HepG2 (cell line): ENCODE data around the gene LMAN1L. TPM values are rescaled to one million over a fixed set of nuclear protein-coding genes. Genes with fewer than 3 reads are reported as not detected.

Source experiments
- ATAC-seq: fragments of 200-7000 bp; cut with Tn5 transposase; 3 replicates; pipeline ENCODE4 v1.9.1; 2020; ENCODE audit warnings: mild to moderate bottlenecking, moderate library complexity
- BruUV-seq: library from RNA; stranded (reverse); fragments of 400-500 nt; replicated peaks from 2 replicates; lab custom pipeline; 2021; lab: Mats Ljungman, UMichigan
- CTCF ChIA-PET: fragments of 300-600 bp; formaldehyde crosslinking; extraction: SDS; loops from one replicate; lab custom pipeline; 2021; ENCODE audit warnings: low total read pairs, inconsistent platforms, low intra/inter-chr PET ratio; lab: Yijun Ruan, JAX
- POLR2A ChIA-PET: fragments of 350-600 bp; sonication (Branson Sonifier 250); formaldehyde crosslinking; loops from one replicate; lab custom pipeline; 2020; ENCODE audit warnings: antibody characterized with exemption, inconsistent platforms; lab: Yijun Ruan, JAX
- DNase-seq: peaks from one replicate; pipeline ENCODE4 v3.0.0-alpha.2; 2015; ENCODE audit warnings: low spot score
- FAIRE-seq: peaks from 3 replicates; lab custom pipeline; 2011; peaks lifted over from hg19 to GRCh38; lab: Jason Lieb, UNC
- H2AFZ ChIP-seq: one replicate; pipeline ENCODE4 v1.6.1; 2011; ENCODE audit warnings: low read length, inconsistent platforms
- H3K27ac ChIP-seq: fragments of 300-600 bp; 3 replicates; pipeline ENCODE4 v1.8.0; 2011; ENCODE audit warnings: mixed run types, mild to moderate bottlenecking, mixed read lengths, low read length, inconsistent platforms; ENCODE audit not compliant: insufficient read depth; ENCODE audit errors: extremely low read length
- H3K27me3 ChIP-seq, 2 experiments: fragments of 200-600 bp in 1 of 2; 2 replicates in 1 of 2; 3 replicates in 1 of 2; pipeline versions ENCODE4 v1.6.0 to v1.8.0; 2011; ENCODE audit warnings: low read length in 2 of 2, mild to moderate bottlenecking in 2 of 2, moderate library complexity in 2 of 2, inconsistent platforms in 1 of 2; ENCODE audit not compliant: insufficient read depth in 2 of 2, control insufficient read depth in 1 of 2
- H3K36me3 ChIP-seq, 2 experiments: fragments of 200-600 bp in 1 of 2; replicated peaks in 1 of 2; 2 replicates in 1 of 2; 3 replicates in 1 of 2; pipeline versions ENCODE4 v1.5.1 to v1.8.0; 2011; ENCODE audit warnings: low read length in 2 of 2, inconsistent platforms in 1 of 2; ENCODE audit not compliant: insufficient read depth in 2 of 2, control insufficient read depth in 1 of 2
- H3K4me1 ChIP-seq: 2 replicates; pipeline ENCODE4 v1.5.1; 2012; ENCODE audit warnings: low read length, inconsistent platforms; ENCODE audit not compliant: insufficient read depth
- H3K4me2 ChIP-seq: 2 replicates; pipeline ENCODE4 v1.6.0; 2011; ENCODE audit warnings: low read depth, low read length, inconsistent platforms
- H3K4me3 ChIP-seq, 3 experiments: fragments of 200-600 bp in 1 of 3; sonication (generic), shearing (Covaris generic) in 1 of 3; replicated peaks in 1 of 3; 2 replicates each; pipeline ENCODE4 v1.5.1; 2011 to 2016; ENCODE audit warnings: low read length in 3 of 3, inconsistent platforms in 2 of 3, low read depth in 2 of 3, mild to moderate bottlenecking in 2 of 3, control low read depth in 1 of 3, mixed read lengths in 1 of 3; ENCODE audit not compliant: insufficient read depth in 1 of 3
- H3K79me2 ChIP-seq: one replicate; pipeline ENCODE4 v1.6.1; 2011; ENCODE audit warnings: low read length, inconsistent platforms; ENCODE audit not compliant: insufficient read depth
- H3K9ac ChIP-seq: 2 replicates; pipeline ENCODE4 v1.6.0; 2011; ENCODE audit warnings: mild to moderate bottlenecking, low read depth, low read length, inconsistent platforms; ENCODE audit not compliant: insufficient read depth
- H3K9me3 ChIP-seq: 2 replicates; pipeline ENCODE4 v1.5.1; 2012; ENCODE audit warnings: mild to moderate bottlenecking, low read length
- H4K20me1 ChIP-seq: 2 replicates; pipeline ENCODE4 v1.6.0; 2011; ENCODE audit warnings: inconsistent platforms, mild to moderate bottlenecking, low read length, moderate library complexity; ENCODE audit not compliant: insufficient read depth
- GATAD2A ChIP-seq: IDR thresholded peaks from 2 replicates; pipeline ENCODE4 v1.6.1; 2016
- GZF1 ChIP-seq: sonication (generic); formaldehyde crosslinking; IDR thresholded peaks from 2 replicates; pipeline ENCODE4 v1.5.1; 2020; ENCODE audit warnings: mild to moderate bottlenecking, missing genetic modification reagents
- RCOR2 ChIP-seq: IDR thresholded peaks from 2 replicates; pipeline ENCODE4 v1.6.1; 2016; ENCODE audit warnings: missing biosample characterization, missing genetic modification reagents
- SETDB1 ChIP-seq: sonication (generic); formaldehyde crosslinking; IDR thresholded peaks from 2 replicates; pipeline ENCODE4 v1.5.1; 2020; ENCODE audit warnings: missing genetic modification reagents, mild to moderate bottlenecking, borderline replicate concordance
- ZFP36L1 ChIP-seq: sonication (generic); formaldehyde crosslinking; IDR thresholded peaks from 2 replicates; pipeline ENCODE4 v1.8.0; 2022; ENCODE audit warnings: mild to moderate bottlenecking, missing genetic modification reagents, moderate library complexity
- ZNF552 ChIP-seq: sonication (generic); formaldehyde crosslinking; IDR thresholded peaks from 2 replicates; pipeline ENCODE4 v1.9.0; 2022; ENCODE audit warnings: missing genetic modification reagents, mild to moderate bottlenecking, borderline replicate concordance
- ZSCAN22 ChIP-seq: sonication (generic); formaldehyde crosslinking; IDR thresholded peaks from 2 replicates; pipeline ENCODE4 v1.4.0; 2020; ENCODE audit warnings: mild to moderate bottlenecking, missing genetic modification reagents
- WGBS: methylation state at CpG from one replicate; pipeline ENCODE4 v1.1.6; 2017; ENCODE audit warnings: low lambda C conversion rate; 5-methylcytosine and 5-hydroxymethylcytosine counted together
- in situ Hi-C: cut with HindIII; loops from 2 replicates; pipeline ENCODE4 v1.10.0; 2017; ENCODE audit warnings: low pct_unique_long_range_greater_than_20kb; ENCODE audit not compliant: extremely low pct_ligation_motif_present
- intact Hi-C: fragments of 100-400 bp; cut with micrococcal nuclease; formaldehyde crosslinking; loops from one replicate; pipeline ENCODE4 v1.10.0; 2022; ENCODE audit not compliant: unreplicated experiment
- polyA plus RNA-seq, 8 experiments: library from polyadenylated mRNA; depleted of rRNA in 3 of 8; stranded (reverse) in 7 of 8; unstranded in 1 of 8; fragments of >200 nt; fragmentation: Illumina TruSeq in 4 of 8; extraction: Trizol in 4 of 8; gene quantifications; 2 replicates each; pipeline versions ENCODE4 v1.2.1 to v1.2.3, GENCODE V29; 2011 to 2016; ENCODE audit warnings: low read depth in 4 of 8, missing spikeins in 1 of 8, mixed read lengths in 1 of 8; ENCODE audit not compliant: insufficient read depth in 1 of 8
- total RNA-seq, 5 experiments: library from RNA; depleted of rRNA; stranded (reverse); fragments of >200 nt; fragmentation: Illumina TruSeq; extraction: Trizol; gene quantifications; 2 replicates each; pipeline ENCODE4 v1.2.3, GENCODE V29; 2016; ENCODE audit warnings: low read depth in 1 of 5
- TF ChIP-seq, protein P1 (sequence below): sonication (generic); formaldehyde crosslinking; IDR thresholded peaks from 2 replicates; pipeline ENCODE4 v1.4.0; 2020; ENCODE audit warnings: missing genetic modification reagents

Gene LMAN1L
- total and polyA plus RNA-seq, 2 of the 13 experiments (the other 11 are each of a cell fraction or from before 2014, with no cell fraction given), result not detected

DNA sequence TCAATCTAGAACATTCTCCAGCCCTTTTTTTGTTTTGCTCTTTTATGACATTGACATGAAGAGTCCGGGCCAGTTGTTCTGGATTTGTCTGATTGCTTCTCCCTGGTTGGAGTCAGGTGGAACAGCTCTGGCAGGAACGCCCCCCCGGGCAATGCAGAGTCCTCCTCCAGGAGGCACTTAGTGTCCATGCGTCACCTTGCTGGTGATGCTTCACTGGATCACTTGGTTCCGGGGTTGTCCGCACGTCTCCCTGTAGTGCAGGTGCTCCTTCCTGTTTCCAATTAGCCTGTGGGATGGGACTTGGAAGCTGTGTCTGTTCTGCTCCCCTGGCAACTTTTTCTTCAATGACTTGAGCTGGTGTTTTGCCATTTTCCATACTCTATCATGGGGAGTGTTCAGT, 21.0 kb upstream of the LMAN1L start:
- in situ Hi-C loops, result no loop called here
- Histone ChIP-seq H4K20me1 (peaks cover 27% of the 10 kb centered on the region; the same call in 1 of the 2 replicates), H3K9ac (no peak overlapping the region), H3K4me3 (no peak overlapping the region), H3K27ac (no peak overlapping the region), H3K79me2 (peaks cover 30% of the 10 kb centered on the region), H3K27me3 (no peaks in the 10 kb centered on the region), H3K4me1 (peaks cover 22% of the 10 kb centered on the region), H3K36me3 (peaks cover 10 to 16% of the 10 kb centered on the region in 2 experiments; a peak in 3 of 5 replicates), H3K9me3 (no peaks in the 10 kb centered on the region), H2AFZ (no peak overlapping the region), H3K4me2 (no peak overlapping the region)
- no TSS peak for BruUV-seq
- POLR2A ChIA-PET, result interaction anchor here (3.7 kb wide), 1 partner anchor 8 kb away, joined by 13 read pairs; no protein-coding TSS in a partner anchor
- ATAC-seq (no peak), DNase-seq (no peak), FAIRE-seq (no peak)
- intact Hi-C loops, result no loop called here
- 97% methylated on average over 7 of the region's 7 CpGs for WGBS
- CTCF ChIA-PET, result no interaction called here
- no peak for TF ChIP-seq GATAD2A (CRISPR knock-in tag)
- no peak for TF ChIP-seq RCOR2 (CRISPR knock-in tag)
- no peak for TF ChIP-seq SETDB1 (CRISPR knock-in tag)
- no peak for TF ChIP-seq ZFP36L1 (CRISPR knock-in tag)
- no peak for TF ChIP-seq ZNF552 (CRISPR knock-in tag)
- no peak for TF ChIP-seq GZF1 (CRISPR knock-in tag)
- no peak for TF ChIP-seq ZSCAN22
- TF ChIP-seq, protein P1, sequence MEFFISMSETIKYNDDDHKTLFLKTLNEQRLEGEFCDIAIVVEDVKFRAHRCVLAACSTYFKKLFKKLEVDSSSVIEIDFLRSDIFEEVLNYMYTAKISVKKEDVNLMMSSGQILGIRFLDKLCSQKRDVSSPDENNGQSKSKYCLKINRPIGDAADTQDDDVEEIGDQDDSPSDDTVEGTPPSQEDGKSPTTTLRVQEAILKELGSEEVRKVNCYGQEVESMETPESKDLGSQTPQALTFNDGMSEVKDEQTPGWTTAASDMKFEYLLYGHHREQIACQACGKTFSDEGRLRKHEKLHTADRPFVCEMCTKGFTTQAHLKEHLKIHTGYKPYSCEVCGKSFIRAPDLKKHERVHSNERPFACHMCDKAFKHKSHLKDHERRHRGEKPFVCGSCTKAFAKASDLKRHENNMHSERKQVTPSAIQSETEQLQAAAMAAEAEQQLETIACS, result no peak
